ENCODE data around the gene ARSI.

ARSI gene

DNA sequence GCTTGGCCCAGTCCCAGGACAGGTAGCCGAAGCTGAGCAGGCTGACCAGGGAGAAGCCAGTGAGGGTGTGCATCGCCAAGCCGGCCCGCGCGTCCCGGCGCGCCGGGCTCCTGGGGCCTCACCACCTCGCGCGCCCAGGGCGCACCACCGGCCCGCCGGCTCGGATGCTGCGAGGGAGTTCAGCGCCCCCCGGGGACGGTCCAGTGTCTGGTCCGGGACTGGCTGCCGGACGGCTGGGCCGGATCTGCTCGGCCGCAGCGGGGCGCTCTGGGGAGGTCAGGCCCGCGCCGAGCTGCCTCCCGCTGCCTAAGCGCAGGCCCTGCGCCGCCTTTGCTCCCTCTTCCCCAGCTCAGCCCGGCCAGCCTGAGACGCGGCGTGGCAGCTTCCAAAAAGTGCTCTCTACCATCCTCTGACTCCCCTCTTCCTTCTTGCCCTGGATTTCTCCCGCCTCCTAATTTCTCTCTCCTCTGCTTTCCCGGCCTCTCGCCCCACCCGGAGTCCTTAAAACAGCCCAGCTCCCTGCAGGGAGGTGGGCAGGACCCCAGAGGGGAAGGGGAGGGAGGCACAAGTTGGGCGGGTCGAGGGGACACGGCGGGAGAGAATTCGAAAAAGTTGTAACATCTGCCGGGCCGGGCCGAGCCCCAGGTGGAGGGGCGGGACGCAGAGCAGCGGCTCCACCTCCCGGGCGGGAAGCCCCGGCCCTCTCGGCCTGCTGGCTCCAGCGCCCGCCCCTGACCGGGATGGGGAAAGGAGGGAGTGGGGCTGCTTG is at the start of gene ARSI:
Gene ARSI (minus strand): TSS at position 605 of the 769 bp plus-strand sequence. CDS start 532 bp downstream, at position 73.
- Histone ChIP-seq H3K4me3 (ENCODE audit: low read depth in 1 of 2, low read length in 2 of 2) (peak within 1 kb of the TSS; percentile 28 to 58), H3K27ac (ENCODE audit: low read length) (no peak within 1 kb of the TSS)

DNA sequence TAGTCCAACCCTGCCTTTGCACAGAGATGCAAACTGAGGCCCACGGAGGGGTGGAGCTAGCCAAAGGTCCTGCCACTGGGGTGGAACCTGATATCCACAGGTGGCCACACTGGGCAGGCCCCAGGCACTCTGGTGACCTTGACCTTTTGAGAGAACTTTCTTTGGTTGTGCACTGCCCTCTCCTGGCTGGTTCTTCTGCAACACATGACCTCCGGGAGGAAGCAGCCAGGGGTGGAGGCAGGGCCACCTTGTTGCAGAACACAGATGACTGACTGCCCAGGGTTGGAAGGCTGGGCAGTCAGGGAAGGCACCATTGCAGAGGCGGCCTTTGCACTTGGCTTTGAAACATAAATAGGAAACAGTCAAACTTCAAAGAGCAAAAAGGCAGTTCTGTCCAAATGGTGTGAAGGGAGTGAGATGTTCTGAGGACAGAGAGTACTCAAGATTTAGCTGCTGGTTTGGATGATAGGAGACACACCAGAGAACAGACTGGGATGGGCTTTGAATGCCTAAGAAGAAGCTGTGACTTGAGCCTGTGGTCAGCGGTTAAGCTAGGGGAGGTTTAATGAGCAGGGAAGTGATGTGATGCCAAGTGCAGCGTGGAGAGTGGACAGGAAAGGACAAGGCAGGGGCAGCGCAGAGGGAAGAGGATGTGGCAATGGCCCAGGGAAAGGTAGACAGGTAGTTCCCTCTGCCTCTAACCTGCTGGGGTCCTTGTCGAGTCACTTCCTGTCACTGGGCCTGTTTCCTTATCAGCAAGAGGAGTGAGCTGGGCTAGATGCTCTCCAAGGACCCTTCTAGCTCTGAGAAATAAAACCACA is 48.0 kb upstream of the ARSI start:
- H3K36me3 ChIP-seq (ENCODE audit: control insufficient read depth in 1 of 2, insufficient read depth in 2 of 2, low read length in 2 of 2), result no peaks in the 10 kb centered on the region
- H3K27me3 ChIP-seq (ENCODE audit: low read depth, low read length), result no peaks in the 10 kb centered on the region
- H3K4me3 ChIP-seq (ENCODE audit: low read depth in 1 of 2, low read length in 2 of 2), result no peak overlapping the region
- H3K27ac ChIP-seq (ENCODE audit: low read length), result no peak overlapping the region
- no peaks in the 10 kb centered on the region for H3K4me1 ChIP-seq (ENCODE audit: control insufficient read depth in 1 of 2, insufficient read depth in 2 of 2, low read length in 2 of 2)
- no peaks in the 10 kb centered on the region for H3K9me3 ChIP-seq (ENCODE audit: control insufficient read depth in 1 of 2, low read length in 2 of 2)

More for the DNA sequence above, at the start of gene ARSI:
- Histone ChIP-seq H3K27me3 (ENCODE audit: low read depth, low read length) (no peaks in the 10 kb centered on the region), H3K4me1 (ENCODE audit: control insufficient read depth in 1 of 2, insufficient read depth in 2 of 2, low read length in 2 of 2) (peaks cover 3 to 20% of the 10 kb centered on the region in 2 donors), H3K36me3 (ENCODE audit: control insufficient read depth in 1 of 2, insufficient read depth in 2 of 2, low read length in 2 of 2) (no peaks in the 10 kb centered on the region), H3K9me3 (ENCODE audit: control insufficient read depth in 1 of 2, low read length in 2 of 2) (no peaks in the 10 kb centered on the region)

DNA sequence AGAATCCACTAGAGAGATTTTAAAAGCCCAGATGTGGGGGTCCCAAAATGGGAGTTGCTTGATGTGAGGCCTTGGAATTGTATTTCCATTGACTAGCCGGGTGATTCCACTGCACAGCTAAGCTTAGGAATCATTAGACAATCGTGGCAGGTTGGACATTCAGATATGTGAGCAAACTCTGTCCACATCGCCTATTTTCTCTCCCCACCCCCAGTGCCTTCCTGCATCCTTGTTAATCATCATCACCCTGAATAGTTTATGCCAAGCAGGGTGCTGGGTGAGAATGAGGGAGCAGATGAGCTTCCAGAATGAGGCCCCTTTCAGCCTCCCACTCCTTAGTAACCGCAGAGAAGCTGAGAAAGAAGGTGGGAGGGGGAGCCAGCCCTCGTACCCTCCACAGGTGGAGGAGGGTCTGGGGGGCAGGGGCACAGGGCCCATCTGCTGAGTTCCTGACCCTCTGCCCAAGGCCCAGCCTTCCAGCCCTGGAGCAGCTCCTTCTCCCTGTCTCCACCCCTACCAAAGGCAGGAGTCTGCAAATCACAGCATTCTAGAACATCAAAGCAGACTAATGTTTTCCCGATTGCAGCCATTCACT is 47.1 kb upstream of the ARSI start:
- no peaks in the 10 kb centered on the region for H3K27me3 ChIP-seq (ENCODE audit: low read depth, low read length)
- no peak overlapping the region for H3K4me3 ChIP-seq (ENCODE audit: low read depth in 1 of 2, low read length in 2 of 2)
- H3K9me3 ChIP-seq (ENCODE audit: control insufficient read depth in 1 of 2, low read length in 2 of 2), result no peaks in the 10 kb centered on the region
- H3K36me3 ChIP-seq (ENCODE audit: control insufficient read depth in 1 of 2, insufficient read depth in 2 of 2, low read length in 2 of 2), result no peaks in the 10 kb centered on the region
- no peak overlapping the region for H3K27ac ChIP-seq (ENCODE audit: low read length)
- H3K4me1 ChIP-seq (ENCODE audit: control insufficient read depth in 1 of 2, insufficient read depth in 2 of 2, low read length in 2 of 2), result no peaks in the 10 kb centered on the region

DNA sequence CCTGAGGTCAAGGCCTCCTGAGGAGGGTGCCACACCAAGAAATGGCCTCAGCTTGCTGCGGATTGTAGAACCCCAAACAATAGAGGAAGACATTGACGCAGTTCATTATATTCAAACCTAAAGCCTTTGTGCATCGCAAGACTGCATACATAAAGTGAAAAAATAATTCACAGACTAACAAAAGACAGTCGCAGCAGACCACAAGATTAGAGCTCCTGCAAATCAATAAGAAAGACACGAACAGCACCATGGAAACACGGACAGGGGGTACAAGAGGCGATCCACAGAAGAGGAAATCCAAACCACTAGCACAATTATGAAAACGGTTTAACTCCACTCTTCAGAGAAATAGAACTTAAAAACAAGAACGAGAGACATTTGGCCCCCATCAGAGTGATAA is 44.7 kb upstream of the ARSI start:
- H3K36me3 ChIP-seq (ENCODE audit: control insufficient read depth in 1 of 2, insufficient read depth in 2 of 2, low read length in 2 of 2), result no peaks in the 10 kb centered on the region
- H3K9me3 ChIP-seq (ENCODE audit: control insufficient read depth in 1 of 2, low read length in 2 of 2), result no peaks in the 10 kb centered on the region
- no peak overlapping the region for H3K4me3 ChIP-seq (ENCODE audit: low read depth in 1 of 2, low read length in 2 of 2)
- no peaks in the 10 kb centered on the region for H3K4me1 ChIP-seq (ENCODE audit: control insufficient read depth in 1 of 2, insufficient read depth in 2 of 2, low read length in 2 of 2)
- H3K27ac ChIP-seq (ENCODE audit: low read length), result no peak overlapping the region
- H3K27me3 ChIP-seq (ENCODE audit: low read depth, low read length), result no peaks in the 10 kb centered on the region

DNA sequence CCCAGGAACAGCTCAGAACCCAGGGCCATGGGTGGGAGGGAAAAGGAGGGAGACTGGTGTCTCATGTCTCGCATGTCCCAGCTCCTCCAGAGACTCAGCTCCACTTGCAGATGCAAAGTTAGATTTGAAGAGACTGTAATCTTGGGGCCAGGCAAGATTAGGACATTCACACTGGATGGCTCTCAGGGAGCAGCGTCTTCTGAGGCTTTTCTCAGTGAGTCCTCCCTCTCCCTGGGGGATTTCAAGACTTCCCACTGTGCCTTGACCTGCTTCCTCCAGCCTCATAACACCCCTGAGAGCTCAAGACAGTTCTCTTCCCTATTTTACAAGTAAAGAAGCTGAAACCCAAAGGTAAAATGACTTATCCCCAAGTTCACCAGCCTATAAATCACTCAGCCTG is 44.3 kb upstream of the ARSI start:
- Histone ChIP-seq H3K4me1 (ENCODE audit: control insufficient read depth in 1 of 2, insufficient read depth in 2 of 2, low read length in 2 of 2) (no peaks in the 10 kb centered on the region), H3K4me3 (ENCODE audit: low read depth in 1 of 2, low read length in 2 of 2) (no peak overlapping the region), H3K36me3 (ENCODE audit: control insufficient read depth in 1 of 2, insufficient read depth in 2 of 2, low read length in 2 of 2) (no peaks in the 10 kb centered on the region), H3K27ac (ENCODE audit: low read length) (no peak overlapping the region), H3K27me3 (ENCODE audit: low read depth, low read length) (no peaks in the 10 kb centered on the region), H3K9me3 (ENCODE audit: control insufficient read depth in 1 of 2, low read length in 2 of 2) (no peaks in the 10 kb centered on the region)

DNA sequence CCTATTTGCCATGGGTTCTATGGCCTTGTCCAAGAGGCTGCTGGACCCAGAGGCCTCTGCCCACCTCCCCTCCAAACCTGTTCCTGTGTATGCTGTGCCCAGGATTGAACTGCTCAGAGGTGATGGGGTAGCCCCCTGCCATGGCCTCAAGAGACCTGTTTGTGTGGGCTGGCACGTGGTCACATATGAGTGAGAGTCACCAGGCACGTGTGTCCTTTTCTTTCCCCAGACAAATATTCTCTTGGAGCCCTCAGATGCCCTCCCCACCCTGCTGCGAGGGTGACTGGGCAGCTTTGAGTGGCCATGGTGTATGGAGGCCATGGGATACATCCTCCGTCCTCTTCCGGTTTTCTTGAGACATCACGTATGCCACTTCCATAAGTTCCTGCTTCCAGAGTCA is 43.9 kb upstream of the ARSI start:
- Histone ChIP-seq H3K27ac (ENCODE audit: low read length) (no peak overlapping the region), H3K4me1 (ENCODE audit: control insufficient read depth in 1 of 2, insufficient read depth in 2 of 2, low read length in 2 of 2) (no peaks in the 10 kb centered on the region), H3K36me3 (ENCODE audit: control insufficient read depth in 1 of 2, insufficient read depth in 2 of 2, low read length in 2 of 2) (no peaks in the 10 kb centered on the region), H3K9me3 (ENCODE audit: control insufficient read depth in 1 of 2, low read length in 2 of 2) (no peaks in the 10 kb centered on the region), H3K4me3 (ENCODE audit: low read depth in 1 of 2, low read length in 2 of 2) (no peak overlapping the region), H3K27me3 (ENCODE audit: low read depth, low read length) (no peaks in the 10 kb centered on the region)

DNA sequence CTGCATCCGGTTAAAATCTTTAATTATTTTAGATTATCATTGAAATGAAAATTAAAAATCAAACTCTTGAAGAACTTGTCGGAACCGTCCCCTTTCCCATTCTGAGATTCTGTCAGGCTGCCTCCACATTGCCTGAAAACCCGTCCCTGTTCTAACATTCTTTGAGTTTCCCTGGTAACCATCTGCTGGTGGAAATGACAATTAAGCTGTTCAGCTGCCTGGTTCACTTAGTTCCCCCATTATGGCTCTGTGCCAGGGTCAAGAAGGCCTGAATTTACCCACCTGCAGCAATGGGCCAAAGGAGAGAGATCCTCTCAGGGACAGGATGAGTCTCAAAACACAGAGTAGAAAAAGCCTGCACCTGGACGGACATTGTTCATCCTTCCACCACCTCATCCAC is 43.0 kb upstream of the ARSI start:
- no peak overlapping the region for H3K4me3 ChIP-seq (ENCODE audit: low read depth in 1 of 2, low read length in 2 of 2)
- no peaks in the 10 kb centered on the region for H3K9me3 ChIP-seq (ENCODE audit: control insufficient read depth in 1 of 2, low read length in 2 of 2)
- H3K4me1 ChIP-seq (ENCODE audit: control insufficient read depth in 1 of 2, insufficient read depth in 2 of 2, low read length in 2 of 2), result no peaks in the 10 kb centered on the region
- H3K27me3 ChIP-seq (ENCODE audit: low read depth, low read length), result no peaks in the 10 kb centered on the region
- H3K27ac ChIP-seq (ENCODE audit: low read length), result no peak overlapping the region
- no peaks in the 10 kb centered on the region for H3K36me3 ChIP-seq (ENCODE audit: control insufficient read depth in 1 of 2, insufficient read depth in 2 of 2, low read length in 2 of 2)

DNA sequence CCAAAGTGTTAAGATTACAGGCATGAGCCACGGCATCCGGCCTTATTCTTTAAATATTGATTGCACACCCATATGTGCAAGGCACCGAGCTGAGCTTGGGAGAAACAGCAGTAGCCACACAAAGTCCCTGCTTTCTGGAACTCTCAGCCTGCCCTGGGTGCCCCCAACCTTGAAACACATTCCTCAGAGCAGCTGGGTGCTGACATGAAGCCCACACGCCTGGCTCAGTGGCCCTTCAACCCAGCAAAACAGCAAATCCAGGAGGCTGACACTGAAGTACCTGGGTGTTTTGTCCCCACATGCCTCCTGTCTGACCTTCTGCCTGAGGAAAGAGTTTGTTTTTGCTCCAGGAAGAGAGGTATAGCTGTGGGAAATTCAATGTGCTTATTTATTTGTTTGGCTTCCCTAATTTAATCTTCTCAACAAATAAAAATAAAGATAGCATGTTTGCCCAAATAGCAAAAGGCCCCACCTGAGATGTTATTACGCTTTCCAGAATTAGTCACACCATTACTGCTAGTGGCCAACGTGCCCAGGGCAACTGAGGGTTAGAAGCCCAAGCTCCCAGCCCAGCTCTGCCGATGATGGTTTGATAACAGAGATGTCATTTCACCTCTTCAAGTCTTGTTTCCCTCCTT is 41.4 kb upstream of the ARSI start:
- H3K36me3 ChIP-seq (ENCODE audit: control insufficient read depth in 1 of 2, insufficient read depth in 2 of 2, low read length in 2 of 2), result no peaks in the 10 kb centered on the region
- no peaks in the 10 kb centered on the region for H3K27me3 ChIP-seq (ENCODE audit: low read depth, low read length)

DNA sequence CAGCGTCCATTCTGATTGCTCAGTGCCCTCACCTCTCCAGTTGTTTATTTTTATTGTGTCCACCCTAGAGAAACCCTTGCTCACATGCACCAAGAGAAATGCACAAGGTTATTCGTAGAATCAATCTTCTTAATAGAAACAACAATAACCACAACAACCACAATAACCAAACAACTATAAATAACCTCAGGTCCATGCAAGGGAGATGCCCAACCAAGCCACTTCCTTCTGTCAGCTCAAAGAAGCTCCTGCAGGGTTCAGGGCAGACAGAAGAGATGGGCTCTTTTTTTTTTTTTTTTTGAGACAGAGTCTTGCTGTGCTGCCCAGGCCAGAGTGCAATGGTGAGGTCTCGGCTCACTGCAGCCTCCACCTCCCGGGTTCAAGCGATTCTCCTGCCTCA is 39.9 kb upstream of the ARSI start:
- H3K27ac ChIP-seq (ENCODE audit: low read length), result no peak overlapping the region
- H3K27me3 ChIP-seq (ENCODE audit: low read depth, low read length), result no peaks in the 10 kb centered on the region
- no peaks in the 10 kb centered on the region for H3K9me3 ChIP-seq (ENCODE audit: control insufficient read depth in 1 of 2, low read length in 2 of 2)
- H3K36me3 ChIP-seq (ENCODE audit: control insufficient read depth in 1 of 2, insufficient read depth in 2 of 2, low read length in 2 of 2), result no peaks in the 10 kb centered on the region
- H3K4me1 ChIP-seq (ENCODE audit: control insufficient read depth in 1 of 2, insufficient read depth in 2 of 2, low read length in 2 of 2), result no peaks in the 10 kb centered on the region
- H3K4me3 ChIP-seq (ENCODE audit: low read depth in 1 of 2, low read length in 2 of 2), result no peak overlapping the region

More for the DNA sequence above, 41.4 kb upstream of the ARSI start:
- H3K4me3 ChIP-seq (ENCODE audit: low read depth in 1 of 2, low read length in 2 of 2), result no peak overlapping the region
- no peak overlapping the region for H3K27ac ChIP-seq (ENCODE audit: low read length)
- no peaks in the 10 kb centered on the region for H3K4me1 ChIP-seq (ENCODE audit: control insufficient read depth in 1 of 2, insufficient read depth in 2 of 2, low read length in 2 of 2)
- H3K9me3 ChIP-seq (ENCODE audit: control insufficient read depth in 1 of 2, low read length in 2 of 2), result no peaks in the 10 kb centered on the region

DNA sequence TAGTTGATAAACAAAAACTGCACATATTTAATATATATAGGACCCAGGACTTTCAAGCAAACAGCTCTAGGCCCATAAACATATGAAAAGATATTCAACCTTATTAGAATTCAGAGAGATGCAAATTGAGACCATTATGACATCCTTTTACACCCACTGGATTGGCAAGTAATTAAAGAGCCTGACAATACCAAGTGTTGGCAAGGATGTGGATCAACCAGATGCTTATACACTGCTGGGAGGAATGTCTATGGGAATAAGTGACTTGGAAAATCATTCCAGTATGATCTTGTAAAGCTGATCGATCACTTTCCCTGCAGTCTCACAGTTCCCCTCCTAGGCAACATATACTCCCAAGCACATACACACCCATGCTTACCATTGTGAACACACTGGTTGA is 39.3 kb upstream of the ARSI start:
- H3K36me3 ChIP-seq (ENCODE audit: control insufficient read depth in 1 of 2, insufficient read depth in 2 of 2, low read length in 2 of 2), result no peaks in the 10 kb centered on the region
- H3K9me3 ChIP-seq (ENCODE audit: control insufficient read depth in 1 of 2, low read length in 2 of 2), result no peaks in the 10 kb centered on the region
- H3K4me1 ChIP-seq (ENCODE audit: control insufficient read depth in 1 of 2, insufficient read depth in 2 of 2, low read length in 2 of 2), result no peaks in the 10 kb centered on the region
- H3K27ac ChIP-seq (ENCODE audit: low read length), result no peak overlapping the region
- H3K4me3 ChIP-seq (ENCODE audit: low read depth in 1 of 2, low read length in 2 of 2), result no peak overlapping the region
- no peaks in the 10 kb centered on the region for H3K27me3 ChIP-seq (ENCODE audit: low read depth, low read length)

DNA sequence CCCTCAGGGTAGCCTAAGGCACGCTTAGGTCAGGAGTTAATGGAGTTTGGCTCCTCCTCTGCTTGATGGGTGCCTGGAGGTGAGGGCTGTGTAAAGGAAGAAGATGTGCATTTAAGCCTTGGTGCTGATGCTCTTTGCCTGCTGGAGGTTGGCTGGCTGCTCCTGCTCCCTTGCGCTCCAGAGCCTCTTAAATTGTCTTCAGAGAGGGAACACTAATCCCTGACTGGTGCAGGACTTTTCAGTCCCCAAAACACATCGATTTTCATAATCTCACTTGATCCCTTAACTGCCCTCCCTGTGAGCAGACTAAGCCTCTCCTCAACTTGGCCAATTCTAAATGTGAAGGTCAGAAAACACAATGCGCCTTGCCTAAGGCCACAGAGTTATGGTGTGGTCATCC is 38.6 kb upstream of the ARSI start:
- Histone ChIP-seq H3K9me3 (ENCODE audit: control insufficient read depth in 1 of 2, low read length in 2 of 2) (no peaks in the 10 kb centered on the region), H3K27ac (ENCODE audit: low read length) (no peak overlapping the region)

More for the DNA sequence above, 38.6 kb upstream of the ARSI start:
- H3K4me3 ChIP-seq (ENCODE audit: low read depth in 1 of 2, low read length in 2 of 2), result no peak overlapping the region
- H3K4me1 ChIP-seq (ENCODE audit: control insufficient read depth in 1 of 2, insufficient read depth in 2 of 2, low read length in 2 of 2), result no peaks in the 10 kb centered on the region
- no peaks in the 10 kb centered on the region for H3K36me3 ChIP-seq (ENCODE audit: control insufficient read depth in 1 of 2, insufficient read depth in 2 of 2, low read length in 2 of 2)
- no peaks in the 10 kb centered on the region for H3K27me3 ChIP-seq (ENCODE audit: low read depth, low read length)
